CD4-positive, alpha-beta T cell treated with Interleukin-10 for 1 hour (primary cell): ENCODE results near the gene TALDO1.
A peak's percentile ranks its signal among the peaks of the same experiment; 100 is the strongest.

Experiments used
- DNase-seq: peaks from one replicate; pipeline ENCODE4 v3.0.0-alpha.2; 2020

The TALDO1 gene

GRCh38 chr11:747158-748006, at the start of gene TALDO1:
Gene TALDO1 (plus strand): TSS chr11:747464. CDS start chr11:747482, 18 bp downstream.
- peak; percentile 87 for DNase-seq

GRCh38 chr11:697811-698311, 49.4 kb upstream of the TALDO1 start:
- no peak for DNase-seq

- DNase-seq: no peak
These were observed 48.7 kb upstream of the TALDO1 start for GRCh38 chr11:698493-699115.

GRCh38 chr11:699116-699508, 48.2 kb upstream of the TALDO1 start:
- DNase-seq: no peak

- DNase-seq: no peak
These were observed 47.5 kb upstream of the TALDO1 start for GRCh38 chr11:699753-700152.

GRCh38 chr11:701741-702461, 45.4 kb upstream of the TALDO1 start:
- DNase-seq: no peak

DNA sequence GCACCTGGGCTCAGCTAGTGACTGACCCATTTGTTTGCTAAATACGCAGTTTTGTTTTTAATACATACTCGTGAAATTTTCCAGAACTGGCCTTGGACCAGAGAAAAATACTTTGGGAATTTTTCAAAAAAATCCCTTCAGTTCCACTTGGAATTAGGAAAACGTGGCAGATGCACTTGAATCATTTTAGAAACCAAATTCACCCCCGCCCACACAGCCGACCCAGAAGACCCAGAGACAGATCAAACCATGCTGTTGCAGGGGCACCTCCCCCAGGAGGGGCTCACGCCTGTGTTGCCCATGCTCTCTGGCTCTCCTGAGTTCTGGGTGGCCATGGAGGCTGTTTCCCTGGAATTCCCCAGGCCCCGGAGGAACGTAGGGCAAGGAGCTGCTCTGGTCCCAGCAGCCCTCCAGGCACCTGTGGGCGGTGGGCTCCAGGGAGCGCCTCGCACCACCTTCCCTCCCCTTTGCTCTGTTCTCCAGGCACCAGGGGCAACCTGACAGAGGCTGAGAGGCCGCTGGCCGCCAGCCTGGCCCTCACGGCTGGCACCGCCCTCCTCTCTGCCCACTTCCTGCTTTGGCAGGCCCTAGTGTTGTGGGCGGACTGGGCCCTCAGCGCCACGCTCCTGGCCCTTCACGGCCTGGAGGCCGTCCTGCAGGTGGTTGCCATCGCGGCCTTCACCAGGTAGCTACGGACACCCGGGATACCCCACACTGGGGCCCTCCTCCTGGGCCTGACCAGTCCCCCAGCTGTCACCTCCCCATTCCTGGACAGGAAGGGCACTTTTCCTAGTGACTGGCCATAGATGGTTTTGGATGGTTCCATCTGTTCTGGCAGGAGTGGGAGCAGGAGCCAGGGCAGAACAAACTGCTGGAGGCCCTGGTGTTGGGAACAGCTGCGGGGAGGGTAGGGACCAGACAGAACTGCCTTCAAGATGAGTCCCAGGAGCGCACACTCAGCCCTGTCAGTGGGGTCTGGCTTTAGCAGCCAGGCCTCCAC, 44.5 kb upstream of the TALDO1 start:
- no peak for DNase-seq

- DNase-seq: no peak
These were observed 43.8 kb upstream of the TALDO1 start for GRCh38 chr11:703506-703905.

DNA sequence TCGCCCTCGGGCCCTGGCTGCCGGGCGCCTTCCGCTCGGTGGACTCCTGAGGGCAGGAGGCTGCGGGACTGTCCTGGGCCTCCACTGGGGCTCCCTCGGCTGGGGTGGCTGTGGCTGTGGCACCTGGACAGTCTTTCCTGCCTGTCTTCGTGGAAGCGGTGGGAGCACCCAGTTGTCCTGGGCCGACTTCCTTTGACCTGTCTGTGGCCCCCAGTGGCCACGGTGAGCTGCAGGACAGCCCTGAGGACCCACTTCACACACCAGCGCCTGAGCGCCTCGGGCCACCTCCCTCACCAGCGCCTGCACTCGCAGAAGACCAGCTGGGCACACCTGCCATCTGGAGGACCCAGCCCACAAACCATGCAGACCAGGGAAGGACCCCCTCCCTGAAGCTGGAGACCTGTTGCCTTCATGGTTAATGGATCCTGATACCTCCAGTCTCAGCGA, 43.0 kb upstream of the TALDO1 start:
- no peak for DNase-seq

- no peak for DNase-seq
These were observed 42.3 kb upstream of the TALDO1 start for GRCh38 chr11:704781-705645.

DNA sequence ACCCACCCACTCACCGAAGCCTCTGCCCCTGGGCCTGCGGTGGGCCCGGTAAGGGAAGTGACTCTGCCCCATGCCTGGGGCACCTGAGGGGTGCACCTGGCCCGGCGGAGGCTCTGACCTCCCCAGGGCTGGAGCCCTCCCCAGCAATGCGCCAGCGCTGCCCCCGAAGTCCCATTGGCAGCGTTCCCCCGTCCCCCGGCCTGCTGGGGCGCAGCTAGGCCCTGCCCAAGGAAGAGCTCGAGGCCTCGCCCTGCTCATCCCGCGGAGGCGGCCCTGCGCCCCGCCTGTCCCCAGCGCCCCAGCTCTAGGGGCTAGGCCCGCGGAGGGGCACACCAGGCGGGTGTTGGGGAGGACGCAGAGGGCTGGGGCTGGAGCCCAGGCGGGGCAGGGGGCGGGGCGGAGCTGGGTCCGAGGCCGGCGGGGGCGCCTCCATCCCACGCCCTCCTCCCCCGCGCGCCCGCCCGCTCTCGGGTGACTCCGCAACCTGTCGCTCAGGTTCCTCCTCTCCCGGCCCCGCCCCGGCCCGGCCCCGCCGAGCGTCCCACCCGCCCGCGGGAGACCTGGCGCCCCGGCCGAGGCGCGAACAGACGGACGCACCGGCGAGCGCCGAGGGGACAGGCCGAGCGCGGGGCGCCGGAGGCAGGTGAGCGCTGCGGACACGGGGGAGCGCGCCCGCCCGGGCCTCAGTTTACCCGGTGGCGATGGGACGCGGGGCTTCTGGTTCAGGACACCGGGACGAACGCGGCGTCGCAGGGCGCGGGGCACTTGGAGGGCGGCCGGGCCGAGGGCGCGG, 41.4 kb upstream of the TALDO1 start, which contains the start of gene EPS8L2:
TSS of gene EPS8L2 (plus strand) at position 586 of the 793 bp plus-strand sequence. CDS start 3,177 bp downstream, outside the sequence.
- DNase-seq: no peak

DNA sequence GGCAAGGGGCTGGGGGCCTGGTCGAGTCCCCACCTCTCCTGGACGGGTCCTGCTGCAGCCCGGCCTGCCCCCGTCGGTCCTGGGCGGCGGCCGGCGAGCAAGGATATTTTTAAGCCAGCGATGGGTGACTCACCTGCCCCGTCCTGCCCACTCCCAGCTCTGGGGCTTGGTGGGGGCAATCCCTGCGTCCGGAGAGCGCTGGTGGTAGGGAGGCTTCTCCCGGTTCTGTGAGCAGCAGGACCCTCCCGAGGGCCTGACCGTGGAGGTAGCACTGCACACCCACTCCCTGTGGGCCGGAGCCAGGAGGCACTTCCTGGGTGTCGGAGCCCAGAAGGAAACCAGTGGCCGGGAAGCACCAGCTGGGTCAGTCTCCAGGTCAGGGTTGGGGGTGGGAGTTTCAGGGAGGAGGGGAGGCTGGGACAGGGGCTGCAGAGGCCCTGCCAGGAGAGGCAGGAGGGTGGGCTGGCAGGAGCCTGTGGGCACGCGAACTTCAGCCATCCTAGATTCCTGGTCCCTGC, 40.8 kb upstream of the TALDO1 start:
- no peak for DNase-seq

- DNase-seq: no peak
These were observed 40.1 kb upstream of the TALDO1 start for GRCh38 chr11:706957-707816.

DNA sequence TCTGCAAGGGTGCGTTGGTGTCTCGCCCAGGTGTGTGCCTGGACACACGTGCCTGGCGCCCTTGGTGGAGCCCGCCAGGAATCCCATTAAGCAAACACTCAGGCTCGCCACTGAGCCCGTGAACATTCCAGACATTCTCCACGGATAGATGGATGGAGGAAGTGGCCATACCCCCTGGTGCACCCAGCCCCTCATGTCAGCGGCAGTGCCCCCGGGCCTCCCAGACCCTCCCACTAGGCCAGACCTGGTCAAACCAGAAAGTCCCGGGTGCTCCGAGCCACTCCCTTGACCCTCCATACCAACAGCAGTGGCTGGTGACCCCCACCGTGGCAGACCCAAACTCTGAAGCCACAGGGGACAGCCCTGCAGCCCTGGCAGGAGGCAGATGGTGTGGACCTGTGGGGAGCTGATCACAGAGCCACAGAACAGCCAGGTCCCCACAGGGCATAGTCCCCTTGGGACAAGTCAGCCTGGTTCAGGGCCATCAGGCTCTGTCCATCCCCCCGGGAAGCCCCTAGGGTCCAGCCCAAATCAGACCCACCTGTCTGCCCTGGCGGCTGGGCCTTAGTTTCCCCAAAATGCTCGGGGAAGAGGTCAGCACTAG, 39.3 kb upstream of the TALDO1 start:
- no peak for DNase-seq

GRCh38 chr11:708511-708910, 38.8 kb upstream of the TALDO1 start:
- DNase-seq: no peak

- DNase-seq: no peak
These were observed 37.9 kb upstream of the TALDO1 start for GRCh38 chr11:709109-709997.

- DNase-seq: no peak
These were observed 32.8 kb upstream of the TALDO1 start for GRCh38 chr11:714436-714835.
